NK-92 treated with Interleukin-12 subunit alpha and Interleukin-12 subunit beta, amount 100 ng/mL, for 24 hours (cell line): ENCODE results near the gene KLF6.
A peak's percentile ranks its signal among the peaks of the same experiment; 100 is the strongest.

Experiments used
- DNase-seq: peaks from one replicate; lab custom pipeline; 2025; lab: John Stamatoyannopoulos, UW

The KLF6 gene

DNA sequence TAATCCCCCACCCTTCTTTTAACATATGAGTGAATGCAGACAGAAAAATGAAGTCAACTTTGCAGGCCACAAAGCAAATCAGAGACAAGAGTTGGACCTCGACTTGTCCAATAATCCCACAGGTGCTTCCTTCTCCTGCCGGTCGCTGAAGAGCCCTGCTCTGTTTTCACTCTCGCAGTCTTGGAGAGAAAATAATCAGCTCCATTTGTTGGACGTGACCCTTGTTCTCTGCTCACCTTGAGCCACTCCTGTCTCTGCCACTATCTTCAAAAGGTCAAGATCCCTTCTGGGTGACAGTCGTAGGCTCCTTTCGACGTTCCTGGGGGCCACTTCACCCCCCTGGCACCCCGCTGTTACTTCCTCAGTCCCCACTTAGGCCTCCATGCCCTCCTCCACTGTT lies 2.8 kb upstream of the KLF6 start:
- DNase-seq = no peak

DNA sequence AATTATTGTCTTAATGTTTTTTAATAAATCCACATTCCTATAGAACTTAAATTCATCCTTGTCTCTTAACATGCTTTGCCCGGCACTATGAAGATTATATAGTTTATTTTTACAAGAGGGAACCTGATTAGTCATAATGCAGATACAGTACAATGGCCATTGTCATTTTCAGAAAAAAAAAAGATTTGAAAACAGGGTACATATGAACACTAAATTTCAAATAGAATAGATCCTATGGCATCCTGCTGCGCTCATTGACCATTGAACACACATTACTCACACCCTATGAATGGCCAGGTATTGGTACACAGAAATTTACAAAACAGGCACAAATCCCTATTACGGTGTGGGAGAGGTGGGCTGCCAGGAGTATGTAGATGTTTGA lies 2.0 kb upstream of the KLF6 start:
- DNase-seq = no peak

DNA sequence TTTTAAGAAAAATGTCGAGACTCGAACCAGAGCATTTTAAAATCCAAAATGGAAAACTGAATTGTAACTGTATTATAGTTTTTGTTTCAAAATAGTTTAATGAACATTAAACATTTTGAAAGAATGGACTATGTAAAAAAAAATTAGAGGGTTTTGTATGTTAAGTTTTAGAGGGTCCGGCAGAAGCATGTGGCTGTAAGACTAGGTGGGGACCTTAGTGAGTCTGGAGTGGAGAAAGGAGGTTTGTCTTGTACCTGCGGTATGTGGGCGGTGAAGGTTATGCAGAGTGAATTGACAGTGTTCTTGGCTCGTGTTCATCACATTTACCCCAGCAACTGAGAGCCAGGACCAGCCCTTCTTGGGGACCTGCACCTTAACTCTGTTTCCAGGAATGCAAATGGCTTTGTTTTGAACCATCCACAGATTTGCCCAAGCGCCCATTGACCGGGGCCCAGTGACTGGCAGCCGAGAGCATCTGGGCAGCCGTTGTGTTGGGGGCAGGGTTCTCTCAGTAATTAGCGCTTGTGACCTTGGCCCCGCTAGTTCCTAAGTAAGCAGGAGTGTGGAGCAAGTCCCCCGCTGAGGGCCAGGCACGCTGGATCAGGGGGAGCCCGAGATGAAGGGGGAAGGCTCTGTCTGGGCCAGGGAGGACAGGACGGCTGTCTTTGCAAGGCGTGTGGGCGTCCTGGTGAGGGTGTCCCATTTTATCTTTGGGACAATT lies 1.4 kb upstream of the KLF6 start:
- no peak for DNase-seq

DNA sequence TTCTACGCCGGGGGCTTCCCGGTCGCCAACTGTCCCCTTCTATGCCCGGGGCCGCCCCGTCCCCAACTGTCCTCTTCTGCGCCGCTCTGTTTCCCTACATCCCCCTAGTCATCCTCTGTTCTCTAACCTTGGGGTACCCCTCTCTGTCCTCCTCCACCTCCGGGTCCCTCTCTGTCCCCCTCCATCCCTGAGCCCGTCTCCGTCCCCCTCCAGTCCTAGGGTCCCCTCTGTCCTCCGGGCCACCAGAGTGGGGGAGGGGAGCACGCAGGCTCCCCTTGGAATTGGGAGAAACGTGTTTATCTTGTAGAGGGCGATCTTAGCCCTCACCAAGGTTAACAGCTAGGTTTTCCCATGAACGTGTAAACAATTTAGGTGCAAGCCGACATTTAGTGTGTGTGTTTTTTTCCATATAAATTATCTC lies 852 bp upstream of the KLF6 start:
- DNase-seq = no peak

DNA sequence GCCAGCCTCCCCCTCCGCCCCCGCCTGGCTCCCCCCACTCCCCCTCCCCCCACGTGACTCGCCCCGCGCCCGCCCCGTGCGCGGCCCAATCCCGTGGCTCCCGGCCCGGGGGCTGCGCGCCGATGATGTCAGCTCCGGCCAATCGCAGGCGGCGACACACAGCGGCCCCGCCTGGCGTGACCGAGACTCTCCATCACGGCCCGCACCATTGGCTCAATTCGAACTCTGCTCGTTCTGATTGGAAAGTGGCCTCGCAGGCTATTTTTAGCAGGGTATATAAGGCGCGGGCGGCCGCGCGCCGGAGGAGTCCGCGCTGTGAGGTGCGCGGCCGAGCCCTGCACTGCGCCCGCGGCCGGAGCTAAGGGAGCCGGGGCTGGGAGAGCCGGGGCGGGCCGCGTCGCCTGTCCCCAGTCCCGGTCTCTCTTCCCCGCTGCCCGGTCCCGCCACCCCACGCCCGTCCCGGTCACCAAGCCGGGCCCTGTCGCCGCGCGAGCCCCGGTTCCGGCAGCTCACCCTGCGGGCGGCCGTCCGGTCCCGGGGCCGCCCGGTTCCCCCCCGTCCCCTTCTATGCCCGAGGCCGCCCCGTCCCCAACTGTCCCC lies 342 bp upstream of the KLF6 start:
- DNase-seq = peak; percentile 97

DNA sequence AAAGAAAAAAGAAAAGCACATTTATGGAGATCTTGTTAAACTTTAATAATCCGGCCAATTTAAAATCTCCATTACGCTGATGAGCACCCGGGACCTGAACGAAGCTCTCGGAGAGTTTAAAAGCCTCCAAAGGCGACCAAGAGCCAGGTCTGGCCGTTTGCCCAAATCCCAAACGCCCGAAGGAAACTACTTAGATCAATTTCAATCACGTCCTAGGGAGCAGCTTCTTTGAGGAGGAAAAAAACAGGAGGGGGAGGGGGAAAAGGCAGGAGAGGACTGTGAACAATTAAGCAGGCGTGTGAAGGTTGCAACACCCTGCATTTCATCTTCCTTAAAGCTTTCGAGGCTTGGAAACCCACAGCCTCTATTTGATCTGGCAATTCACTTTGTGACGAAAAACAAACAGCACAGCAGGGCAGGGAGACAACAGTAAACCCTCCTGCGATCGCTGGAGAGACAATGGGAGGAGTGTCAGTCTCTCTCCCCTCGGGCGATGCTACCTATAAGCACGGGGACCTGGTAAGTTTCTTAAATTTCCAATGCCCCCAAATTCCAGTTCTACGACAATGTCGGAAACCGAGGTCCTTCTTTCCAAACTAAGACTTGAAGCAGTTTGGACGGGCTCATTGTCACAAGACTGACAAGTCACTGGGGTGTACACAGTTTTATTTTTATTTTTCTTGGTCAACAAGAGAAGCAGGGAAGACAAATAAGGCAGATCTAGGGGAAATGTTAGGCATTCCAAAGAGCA lies 1.2 kb downstream of the KLF6 start:
- no peak for DNase-seq

DNA sequence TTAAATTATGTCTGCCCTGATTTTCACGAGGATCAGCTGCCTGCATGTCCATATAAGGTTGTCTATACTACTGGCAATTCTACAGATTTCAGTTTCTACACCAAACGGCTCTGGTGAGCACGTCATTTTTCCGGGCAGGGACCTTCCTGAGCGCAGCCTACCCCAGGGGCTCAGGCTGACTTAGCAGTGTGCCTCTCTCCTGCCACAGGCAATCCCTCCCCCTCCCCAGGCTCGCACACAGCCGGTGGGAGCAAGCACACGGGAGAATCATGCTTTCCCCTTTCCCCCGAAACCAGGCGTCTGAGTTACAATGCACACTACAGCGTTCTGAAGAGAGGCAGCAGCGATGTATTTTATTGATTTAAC lies 1.7 kb downstream of the KLF6 start:
- DNase-seq = peak; percentile 47

DNA sequence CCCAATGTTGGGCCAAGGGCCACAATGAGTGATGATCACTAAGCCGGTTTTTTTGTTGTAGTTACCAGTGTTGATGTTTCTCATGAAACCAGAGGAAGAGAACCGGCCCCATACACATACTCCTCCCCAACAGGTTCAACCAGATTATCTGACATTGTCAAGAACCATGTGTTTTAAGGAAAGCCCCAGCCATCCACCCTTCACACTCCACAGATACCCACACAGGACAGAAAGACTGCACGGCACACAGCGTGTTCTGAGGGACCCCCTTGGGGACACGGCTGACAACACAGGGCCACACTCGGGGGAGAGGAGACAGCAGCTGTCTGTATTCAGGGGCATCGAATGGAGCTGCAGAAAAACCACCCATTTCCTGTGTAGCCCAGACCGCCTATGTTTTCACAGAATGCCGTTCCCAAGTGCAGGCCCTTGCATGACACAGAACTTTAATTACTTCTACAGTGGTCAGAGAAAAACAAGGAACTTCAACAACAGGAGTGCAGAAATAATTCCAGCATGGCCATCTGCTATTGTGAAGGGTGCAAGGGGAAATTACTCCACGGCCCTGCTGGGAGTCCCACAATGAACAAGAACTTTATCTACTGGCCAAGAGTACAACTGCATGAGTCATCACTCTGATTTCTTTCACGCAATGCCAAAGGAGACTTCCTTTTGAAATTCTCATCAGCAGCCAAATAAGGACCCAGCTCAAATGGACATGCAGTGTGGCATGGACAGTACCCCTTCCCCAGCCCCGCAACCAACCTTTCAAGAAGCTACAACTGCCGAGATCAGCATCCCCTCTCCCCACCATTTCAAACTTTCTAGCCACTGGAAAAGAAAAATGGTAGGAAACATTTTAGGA lies 2.3 kb downstream of the KLF6 start:
- peak; percentile 60 for DNase-seq

DNA sequence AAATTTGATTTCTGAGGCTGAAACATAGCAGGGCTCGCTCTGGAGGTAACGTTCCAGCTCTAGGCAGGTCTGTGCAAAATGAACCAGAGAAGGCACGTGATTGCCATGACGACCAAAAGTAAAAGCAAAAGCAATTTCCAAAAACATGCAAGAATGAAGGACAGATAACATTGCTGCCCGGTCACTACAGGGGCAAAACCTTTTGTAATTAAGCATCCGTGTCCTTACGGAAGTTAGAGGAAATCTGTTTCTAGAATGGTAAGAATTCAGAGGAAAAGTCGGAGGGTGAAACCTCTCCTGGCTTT lies 2.9 kb downstream of the KLF6 start:
- no peak for DNase-seq

DNA sequence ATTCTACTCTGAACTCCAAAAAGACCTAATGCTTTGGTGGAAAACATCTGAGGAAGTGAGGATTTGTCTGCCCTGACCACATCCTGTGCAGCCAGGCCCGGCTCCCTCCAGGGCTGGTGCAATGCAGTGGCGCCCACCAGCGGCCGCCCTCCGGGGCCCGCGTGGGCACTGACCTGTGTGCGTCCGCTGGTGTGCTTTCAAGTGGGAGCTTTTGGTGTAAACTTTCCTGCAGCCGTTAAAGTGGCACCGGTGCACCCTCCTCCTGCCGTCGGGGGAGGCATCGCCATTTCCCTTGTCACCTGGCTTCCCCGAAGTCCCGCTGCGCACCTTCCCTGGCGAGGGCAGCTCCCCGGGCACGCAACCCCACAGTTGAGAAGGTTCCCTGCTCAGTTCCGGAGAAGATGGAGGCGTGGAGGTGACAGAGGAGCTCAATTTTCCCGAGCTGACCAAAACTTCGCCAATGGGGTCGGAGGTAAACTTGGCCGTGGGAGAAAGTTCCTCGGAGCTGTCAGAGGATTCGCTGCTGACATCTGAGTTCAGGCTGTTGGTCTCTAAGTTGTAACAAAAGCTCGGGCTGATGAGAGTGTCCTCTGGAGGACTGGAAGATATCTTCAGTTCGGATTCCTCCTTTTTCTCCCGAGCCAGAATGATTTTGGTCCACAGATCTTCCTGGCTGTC lies 3.4 kb downstream of the KLF6 start:
- no peak for DNase-seq

DNA sequence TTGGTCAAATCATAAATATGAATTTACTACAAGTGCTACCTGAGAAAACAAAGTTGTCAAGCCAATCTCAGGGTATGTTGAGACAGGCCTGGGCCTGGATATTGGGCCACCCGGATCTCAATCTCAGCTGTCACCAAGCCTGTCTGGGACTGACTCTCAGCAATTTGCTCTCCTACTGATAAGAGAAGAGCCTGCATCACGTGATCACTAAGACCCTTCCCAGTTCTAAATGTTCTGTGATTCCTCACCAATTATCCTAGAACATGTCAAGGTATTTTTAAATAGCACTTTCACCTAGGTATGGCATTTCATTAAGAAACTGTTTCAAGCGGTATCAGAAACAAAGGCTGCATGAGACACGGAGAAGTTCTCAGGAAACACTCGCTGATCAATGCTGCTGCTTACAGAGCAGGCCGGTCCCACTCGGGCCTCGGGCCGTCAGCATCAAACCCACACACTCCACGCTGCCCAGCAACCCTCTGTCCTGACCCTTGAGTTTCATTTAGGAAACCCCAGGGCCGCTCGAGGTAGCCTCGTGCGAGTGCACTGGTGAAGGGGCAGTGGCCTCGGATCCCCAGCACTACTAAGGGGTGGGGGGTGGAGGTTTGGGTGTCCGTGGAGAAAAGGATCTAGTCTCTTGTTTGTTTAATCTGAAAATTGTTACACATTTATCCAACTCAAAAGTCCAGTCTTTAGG lies 4.1 kb downstream of the KLF6 start:
- no peak for DNase-seq

DNA sequence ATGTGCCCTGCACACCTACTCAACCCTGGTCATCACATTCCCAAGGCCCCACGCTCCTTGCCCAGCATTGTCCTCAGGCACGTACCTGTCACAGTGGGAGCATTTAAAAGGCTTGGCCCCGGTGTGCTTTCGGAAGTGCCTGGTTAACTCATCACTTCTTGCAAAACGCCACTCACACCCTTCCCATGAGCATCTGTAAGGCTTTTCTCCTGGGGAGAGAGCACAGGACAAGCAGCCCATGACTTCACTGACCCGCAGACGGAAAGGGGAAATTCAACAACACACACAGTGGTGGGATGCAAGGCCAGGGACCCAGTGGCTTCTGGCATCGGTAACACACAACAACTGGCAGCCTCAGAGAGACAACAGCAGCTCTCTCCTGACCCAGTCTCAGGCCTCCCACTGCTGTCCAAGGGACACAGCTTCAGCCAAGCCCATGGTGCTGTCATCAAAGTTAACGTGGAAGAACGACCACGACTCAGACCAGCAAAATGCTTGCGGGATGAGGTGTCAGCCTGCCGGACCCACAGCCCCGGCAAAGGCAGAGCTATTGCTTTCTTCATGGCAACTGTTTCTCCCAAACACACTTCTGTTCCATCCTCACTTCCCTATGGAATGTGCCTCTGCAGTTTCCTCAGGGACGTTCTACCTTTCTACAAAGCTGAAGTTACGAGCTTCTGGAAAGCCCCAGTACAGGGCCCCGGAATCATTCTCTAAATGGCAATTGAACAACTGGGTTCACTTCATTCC lies 4.8 kb downstream of the KLF6 start:
- no peak for DNase-seq

DNA sequence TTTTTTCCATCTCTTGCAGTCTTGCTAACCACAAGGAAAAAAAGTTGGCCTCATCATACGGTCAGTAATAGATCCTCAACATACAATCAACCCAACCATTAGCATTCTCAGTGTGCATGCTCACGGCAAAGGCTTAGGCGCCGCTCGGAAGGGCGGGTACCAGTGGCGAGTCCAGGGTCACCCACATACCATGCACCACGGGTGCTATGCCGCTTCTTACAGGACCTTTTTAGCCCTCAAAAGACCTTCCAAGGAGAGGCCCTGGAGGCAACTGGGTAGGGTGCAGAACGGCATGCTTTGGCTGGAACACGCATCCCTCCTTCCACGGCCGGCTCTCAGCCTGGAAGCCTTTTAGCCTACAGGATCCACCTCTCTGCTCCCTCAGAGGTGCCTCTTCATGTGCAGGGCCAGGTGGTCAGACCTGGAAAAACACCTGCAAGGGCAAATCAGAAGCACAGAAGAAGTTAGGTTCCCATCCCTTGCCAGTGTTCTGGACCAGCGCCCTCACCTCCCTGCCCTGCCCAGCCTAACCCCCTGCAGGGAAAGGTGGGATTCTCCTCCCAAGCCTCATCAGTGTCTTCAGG lies 5.8 kb downstream of the KLF6 start:
- DNase-seq = no peak

DNA sequence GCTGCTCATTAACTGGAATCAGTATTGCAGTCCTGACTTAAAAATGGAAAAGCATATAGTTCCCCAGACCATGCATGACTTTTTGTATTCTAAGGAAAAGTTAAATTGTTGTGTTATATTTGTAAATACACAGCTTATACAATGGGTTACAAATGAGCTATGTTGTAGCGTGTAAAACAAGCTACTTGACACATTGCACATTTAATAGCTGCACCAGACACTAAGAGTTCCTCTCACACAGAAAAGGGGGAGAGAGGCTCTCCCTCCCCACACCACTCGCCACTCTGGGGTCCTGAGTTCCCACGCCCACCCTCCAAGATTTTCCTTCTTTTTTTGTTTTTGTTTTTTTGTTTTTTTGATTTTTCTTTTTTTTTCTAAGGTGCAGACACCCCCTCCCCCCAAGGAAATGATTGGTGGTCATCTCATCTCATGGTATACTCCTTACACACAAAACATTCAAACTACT lies 6.3 kb downstream of the KLF6 start:
- no peak for DNase-seq

DNA sequence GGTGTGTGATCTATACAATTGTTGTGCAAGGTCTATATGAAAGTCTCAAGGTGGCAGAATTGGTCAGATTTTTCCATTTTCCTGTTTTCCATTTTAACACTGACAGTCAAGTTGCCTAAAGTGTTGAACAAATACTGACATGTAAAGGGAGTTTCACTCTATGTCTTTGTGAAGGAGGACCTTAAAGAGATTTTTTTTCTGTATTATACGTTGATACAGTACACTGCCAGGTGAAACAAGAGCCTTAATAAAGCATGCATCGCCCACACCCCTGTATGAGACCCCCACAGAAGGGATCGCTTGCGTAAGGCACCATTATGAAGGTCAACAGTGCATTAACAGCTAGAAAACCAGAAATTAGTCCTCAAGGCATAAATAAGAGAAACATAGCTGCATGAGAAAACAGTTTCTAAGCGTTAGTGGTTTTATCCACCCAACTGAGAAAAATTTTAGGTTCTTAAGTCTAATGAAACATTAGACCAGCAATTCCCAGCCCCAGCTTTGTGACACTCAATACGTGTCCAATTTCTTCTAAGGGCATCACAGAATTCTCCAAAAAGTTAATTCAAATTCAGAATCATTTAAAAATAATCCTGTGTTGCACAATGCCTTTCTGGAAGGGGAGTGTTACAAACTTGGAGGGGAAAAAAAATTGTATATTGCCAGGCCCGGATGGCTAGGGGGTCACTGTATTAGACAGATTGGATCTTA lies 6.9 kb downstream of the KLF6 start:
- no peak for DNase-seq

DNA sequence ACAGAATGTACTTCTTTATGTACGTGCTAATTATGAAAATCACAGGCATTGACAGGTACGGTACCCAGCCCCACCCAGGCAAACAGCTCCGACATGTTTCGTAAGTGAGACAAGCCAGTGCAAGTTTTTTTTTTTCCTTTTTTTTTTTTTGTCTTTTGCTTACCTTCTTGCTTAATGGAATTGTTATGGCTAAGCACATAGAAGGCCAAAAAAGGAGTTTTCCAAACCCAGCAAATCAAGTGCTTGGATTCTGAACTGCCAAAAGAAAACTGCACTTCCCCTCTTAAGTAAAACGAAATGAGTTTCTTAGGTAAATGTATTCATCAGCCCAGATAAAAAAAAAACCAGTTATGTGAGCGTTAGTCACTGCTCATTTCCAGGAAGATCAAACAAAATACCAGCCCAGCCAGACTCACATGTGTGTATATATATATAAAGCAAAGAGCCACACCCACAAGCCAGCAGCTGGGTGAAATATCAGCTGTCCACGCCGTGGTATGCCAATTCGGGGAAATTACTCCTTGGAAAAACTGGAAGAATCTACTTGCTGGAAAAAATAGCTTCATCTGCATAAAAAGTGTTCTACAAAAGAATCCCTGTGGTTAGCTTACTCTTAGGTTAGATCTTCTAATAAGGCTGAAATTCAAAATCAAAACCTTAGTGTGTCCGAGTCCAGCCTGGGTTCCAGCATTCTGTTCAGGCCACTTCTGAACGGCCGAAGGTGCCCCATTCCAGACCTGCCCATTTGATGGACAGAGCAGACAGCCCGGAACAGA lies 8.0 kb downstream of the KLF6 start:
- DNase-seq = no peak

DNA sequence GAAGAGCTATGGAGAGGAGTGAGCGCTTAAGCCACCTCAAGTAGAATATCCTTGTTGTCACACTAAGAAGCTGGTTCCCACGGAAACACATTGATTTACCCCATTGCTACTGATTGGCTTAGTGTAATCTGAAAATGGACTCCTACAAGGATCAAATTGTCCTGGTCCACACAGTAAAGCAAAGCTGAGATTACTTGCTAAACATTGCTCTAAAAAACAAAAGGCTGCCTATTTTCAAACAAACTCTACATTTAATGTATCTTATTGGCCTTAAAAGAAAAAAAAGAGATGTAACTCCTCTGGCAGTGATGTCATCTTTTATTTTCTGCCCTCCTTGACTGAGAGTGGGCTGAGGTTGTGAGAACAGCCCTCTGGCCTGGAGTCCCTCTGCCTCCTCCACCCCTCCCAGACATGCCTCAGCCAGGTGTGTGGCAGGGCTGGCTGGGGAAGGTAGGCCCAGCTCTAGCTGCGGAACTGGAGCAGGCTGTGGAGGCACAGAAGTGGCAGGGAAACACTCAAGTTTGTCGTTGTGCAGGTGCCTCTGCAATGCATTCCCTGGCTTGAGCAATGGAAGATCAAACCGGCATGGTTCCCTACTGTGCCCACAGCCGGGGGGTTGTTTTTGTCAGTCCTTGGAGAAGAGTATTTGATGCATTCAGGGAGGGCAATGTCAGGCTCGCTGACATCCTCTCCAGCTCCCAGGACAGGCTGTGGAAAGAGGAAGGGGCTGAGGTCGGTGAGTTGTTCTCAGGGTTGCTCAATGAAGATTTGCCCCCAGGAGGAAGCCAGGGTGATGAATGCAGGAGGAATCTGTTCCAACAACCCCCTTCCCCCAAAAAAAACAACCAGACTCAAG lies 9.1 kb downstream of the KLF6 start:
- no peak for DNase-seq
